Kidney (tissue), 14 donors: ENCODE measurements around the gene HSPA9. TPM values are rescaled to one million over a fixed set of nuclear protein-coding genes. Genes with fewer than 3 reads are reported as not detected.

Source experiments
- DNase-seq, 5 donors: peaks; one replicate each; pipeline ENCODE4 v3.0.0-alpha.2; 2013 to 2020
- FAIRE-seq: peaks from 2 replicates; lab custom pipeline; 2012; peaks lifted over from hg19 to GRCh38; lab: Jason Lieb, UNC
- H3K27ac ChIP-seq, 2 donors: one replicate each; pipeline ENCODE4 v1.7.0; 2013; ENCODE audit warnings: low read depth in 2 of 2, low read length in 2 of 2, inconsistent platforms in 1 of 2
- H3K27me3 ChIP-seq: one replicate; pipeline ENCODE4 v1.7.1; 2013; ENCODE audit warnings: low read length, inconsistent platforms; ENCODE audit not compliant: control insufficient read depth, insufficient read depth
- H3K36me3 ChIP-seq, 3 donors: one replicate each; pipeline versions ENCODE4 v1.7.0 to v1.7.1; 2013; ENCODE audit warnings: low read length in 3 of 3, control low read depth in 1 of 3, inconsistent platforms in 1 of 3; ENCODE audit not compliant: insufficient read depth in 3 of 3, control insufficient read depth in 2 of 3
- H3K4me1 ChIP-seq, 3 donors: one replicate each; pipeline versions ENCODE4 v1.7.0 to v1.7.1; 2013; ENCODE audit warnings: low read length in 3 of 3, inconsistent platforms in 1 of 3, low read depth in 1 of 3; ENCODE audit not compliant: control insufficient read depth in 2 of 3, insufficient read depth in 2 of 3
- H3K4me3 ChIP-seq, 3 donors: one replicate each; pipeline versions ENCODE4 v1.7.0 to v1.8.1; 2013; ENCODE audit warnings: low read length in 3 of 3, control low read depth in 1 of 3, inconsistent platforms in 1 of 3
- H3K9ac ChIP-seq, 3 donors: one replicate each; pipeline versions ENCODE4 v1.7.0 to v1.7.1; 2013; ENCODE audit warnings: low read length in 3 of 3, control low read depth in 1 of 3, inconsistent platforms in 1 of 3
- H3K9me3 ChIP-seq, 3 donors: one replicate each; pipeline versions ENCODE4 v1.7.0 to v1.7.1; 2013; ENCODE audit warnings: low read length in 3 of 3, control low read depth in 1 of 3, inconsistent platforms in 1 of 3; ENCODE audit not compliant: control insufficient read depth in 2 of 3, insufficient read depth in 1 of 3
- intact Hi-C: fragments of 100-400 bp; cut with DNase I; formaldehyde crosslinking; loops from one replicate; pipeline ENCODE4 v1.11.1; 2022
- polyA plus RNA-seq: library from polyadenylated mRNA; stranded (reverse); fragments of 350-450 nt; fragmentation: Illumina TruSeq; extraction: RNeasy Lipid Tissue Mini Kit (QIAGEN cat#74804); gene quantifications from one replicate; pipeline ENCODE4 v1.2.3, GENCODE V29; 2014; ENCODE audit warnings: low read depth, low replicate concordance; ENCODE audit not compliant: insufficient read depth
- total RNA-seq: library from RNA; stranded (reverse); fragmentation: NEBNext Ultra II Directional; extraction: Animal tissue kit (Norgen Biotek cat#: 25700); gene quantifications from one replicate; pipeline ENCODE4 v1.2.1, GENCODE V29; 2021
- TF ChIP-seq, protein P1 (sequence below): IDR thresholded peaks from 3 replicates; pipeline ENCODE4 v1.5.1; 2012; ENCODE audit warnings: mild to moderate bottlenecking, moderate library complexity, borderline replicate concordance; ENCODE audit not compliant: insufficient read depth; ENCODE audit errors: extremely low read depth
- donor health status: control.
- donor health status: control.
- donor health status: control.
- donor health status: control.
- donor health status: control.
- donor health status: DM: yes; HTN: yes; CAD: no.
- donor health status: Normal renal cell carcinoma (clear cell type).

Gene HSPA9
- total and polyA plus RNA-seq, 2 donors from 2014 or later = 192 to 331 TPM

DNA sequence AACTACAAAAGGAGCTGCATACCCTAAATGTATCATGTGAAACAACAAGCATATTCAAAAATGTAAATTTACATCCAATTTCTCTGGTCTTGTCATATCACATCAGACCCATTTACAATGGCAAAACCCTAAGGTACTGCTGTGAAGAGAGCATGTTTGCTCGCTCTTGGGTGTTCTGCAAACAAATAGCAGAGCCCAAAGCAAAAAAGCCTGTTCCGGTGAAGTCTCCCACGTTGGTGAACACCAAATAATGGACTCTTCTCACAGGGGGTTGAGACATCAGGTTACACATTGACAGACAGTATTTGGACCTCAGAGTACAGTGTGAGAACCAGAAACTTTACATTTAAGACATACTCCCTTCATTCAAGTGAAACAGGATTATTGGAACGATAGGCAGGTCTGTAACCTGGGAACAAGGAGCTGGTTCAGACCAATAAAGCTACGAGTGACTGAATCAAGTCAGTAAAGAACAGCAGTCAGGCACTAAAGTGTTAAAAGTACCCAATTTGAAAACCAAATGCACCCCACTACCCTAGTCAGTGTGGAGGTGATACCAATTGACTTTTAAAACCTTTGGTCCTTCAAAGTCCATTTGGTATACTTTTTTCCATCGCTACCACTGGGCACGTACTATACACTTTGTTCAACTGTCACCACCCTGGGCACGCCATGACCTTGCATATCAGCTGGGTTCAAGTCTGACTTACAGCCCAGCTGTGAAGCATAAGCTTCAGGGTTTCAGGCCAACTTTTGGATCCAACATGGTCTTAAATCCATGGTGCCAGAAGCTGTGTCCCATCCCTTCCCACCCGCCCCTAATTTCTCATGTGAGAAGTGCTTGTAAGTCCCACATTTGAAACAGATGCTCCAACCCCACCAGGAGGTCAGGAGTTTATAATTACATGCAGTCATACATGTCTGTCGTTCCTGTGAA is 68.6 kb downstream of the HSPA9 start:
- Histone ChIP-seq H3K9me3 (no peaks in the 10 kb centered on the region), H3K36me3 (peaks cover 0 to 30% (median 11%) of the 10 kb centered on the region in 3 donors), H3K4me3 (no peak overlapping the region), H3K27me3 (no peaks in the 10 kb centered on the region), H3K9ac (no peak overlapping the region), H3K4me1 (no peaks in the 10 kb centered on the region), H3K27ac (no peak overlapping the region)
- DNase-seq (no peak), FAIRE-seq (no peak)
- intact Hi-C loops = no loop called here
- TF ChIP-seq, protein P1, sequence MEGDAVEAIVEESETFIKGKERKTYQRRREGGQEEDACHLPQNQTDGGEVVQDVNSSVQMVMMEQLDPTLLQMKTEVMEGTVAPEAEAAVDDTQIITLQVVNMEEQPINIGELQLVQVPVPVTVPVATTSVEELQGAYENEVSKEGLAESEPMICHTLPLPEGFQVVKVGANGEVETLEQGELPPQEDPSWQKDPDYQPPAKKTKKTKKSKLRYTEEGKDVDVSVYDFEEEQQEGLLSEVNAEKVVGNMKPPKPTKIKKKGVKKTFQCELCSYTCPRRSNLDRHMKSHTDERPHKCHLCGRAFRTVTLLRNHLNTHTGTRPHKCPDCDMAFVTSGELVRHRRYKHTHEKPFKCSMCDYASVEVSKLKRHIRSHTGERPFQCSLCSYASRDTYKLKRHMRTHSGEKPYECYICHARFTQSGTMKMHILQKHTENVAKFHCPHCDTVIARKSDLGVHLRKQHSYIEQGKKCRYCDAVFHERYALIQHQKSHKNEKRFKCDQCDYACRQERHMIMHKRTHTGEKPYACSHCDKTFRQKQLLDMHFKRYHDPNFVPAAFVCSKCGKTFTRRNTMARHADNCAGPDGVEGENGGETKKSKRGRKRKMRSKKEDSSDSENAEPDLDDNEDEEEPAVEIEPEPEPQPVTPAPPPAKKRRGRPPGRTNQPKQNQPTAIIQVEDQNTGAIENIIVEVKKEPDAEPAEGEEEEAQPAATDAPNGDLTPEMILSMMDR = no peak

DNA sequence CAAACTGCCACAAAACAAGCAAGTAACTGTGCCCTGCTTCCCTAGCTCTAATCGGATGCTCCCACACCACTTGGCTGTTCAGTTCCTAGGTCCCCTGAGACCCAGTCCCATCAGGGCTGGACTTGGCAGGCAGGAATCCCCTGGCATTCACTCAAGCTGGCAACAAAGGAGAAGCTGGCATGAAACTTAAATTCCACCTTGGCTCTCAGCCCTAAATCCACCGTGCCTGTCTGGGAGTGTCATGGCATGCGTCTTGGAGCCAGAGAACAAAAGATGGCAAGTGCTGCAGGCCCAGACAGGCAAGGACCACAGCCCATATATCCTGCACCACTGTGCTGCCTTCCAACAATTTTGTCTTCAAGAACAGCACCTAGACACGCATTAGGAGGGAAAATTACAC is 70.4 kb downstream of the HSPA9 start:
- H3K4me1 ChIP-seq = no peaks in the 10 kb centered on the region
- intact Hi-C loops = loop anchor here (5.0 kb wide), 1 partner anchor 52 kb away; no protein-coding TSS in a partner anchor
- no peak overlapping the region for H3K9ac ChIP-seq
- no peaks in the 10 kb centered on the region for H3K27me3 ChIP-seq
- no peak for FAIRE-seq
- no peak overlapping the region for H3K4me3 ChIP-seq
- DNase-seq = peak in 1 of 5 donors; percentile 1
- H3K36me3 ChIP-seq = peaks cover 0 to 17% (median 6%) of the 10 kb centered on the region in 3 donors
- TF ChIP-seq, protein P1 = no peak
- no peaks in the 10 kb centered on the region for H3K9me3 ChIP-seq
- H3K27ac ChIP-seq = no peak overlapping the region

Other genes starting within 250 kb of the HSPA9 start
- gene CDC25C, start 243.6 kb downstream of the HSPA9 start, total RNA-seq = 0.25 TPM
- not detected for gene CDC25C, start 243.6 kb downstream of the HSPA9 start, polyA plus RNA-seq
- 18.9 TPM for gene FAM53C, start 237.1 kb downstream of the HSPA9 start, total RNA-seq
- 8.1 TPM for gene FAM53C, start 237.1 kb downstream of the HSPA9 start, polyA plus RNA-seq
- 69.6 TPM for gene KDM3B, start 222.7 kb downstream of the HSPA9 start, total RNA-seq
- gene KDM3B, start 222.7 kb downstream of the HSPA9 start, polyA plus RNA-seq = 18.5 TPM
- 1.9 TPM for gene REEP2, start 136.3 kb downstream of the HSPA9 start, total RNA-seq
- 8.8 TPM for gene REEP2, start 136.3 kb downstream of the HSPA9 start, polyA plus RNA-seq
- gene EGR1, start 109.9 kb downstream of the HSPA9 start, total RNA-seq = 68.6 TPM
- 65.8 TPM for gene EGR1, start 109.9 kb downstream of the HSPA9 start, polyA plus RNA-seq
- 85.6 TPM for gene ETF1, start 32.2 kb downstream of the HSPA9 start, total RNA-seq
- gene ETF1, start 32.2 kb downstream of the HSPA9 start, polyA plus RNA-seq = 37.5 TPM
- gene CTNNA1, start 178.0 kb upstream of the HSPA9 start, total RNA-seq = 463 TPM
- 177 TPM for gene CTNNA1, start 178.0 kb upstream of the HSPA9 start, polyA plus RNA-seq